ENCODE measurements around the gene CD300LB.
"Not testable (repeated sequence)": the region's sequence is repeated elsewhere in the genome, so short reads cannot be mapped to it uniquely, and the experiment has no call there.

The CD300LB gene

GRCh38 chr17:74524653-74525464, 6.4 kb downstream of the CD300LB start:
- no peak for DNase-seq

- DNase-seq: no peak
Measured at GRCh38 chr17:74523308-74523707, 8.0 kb downstream of the CD300LB start.

DNA sequence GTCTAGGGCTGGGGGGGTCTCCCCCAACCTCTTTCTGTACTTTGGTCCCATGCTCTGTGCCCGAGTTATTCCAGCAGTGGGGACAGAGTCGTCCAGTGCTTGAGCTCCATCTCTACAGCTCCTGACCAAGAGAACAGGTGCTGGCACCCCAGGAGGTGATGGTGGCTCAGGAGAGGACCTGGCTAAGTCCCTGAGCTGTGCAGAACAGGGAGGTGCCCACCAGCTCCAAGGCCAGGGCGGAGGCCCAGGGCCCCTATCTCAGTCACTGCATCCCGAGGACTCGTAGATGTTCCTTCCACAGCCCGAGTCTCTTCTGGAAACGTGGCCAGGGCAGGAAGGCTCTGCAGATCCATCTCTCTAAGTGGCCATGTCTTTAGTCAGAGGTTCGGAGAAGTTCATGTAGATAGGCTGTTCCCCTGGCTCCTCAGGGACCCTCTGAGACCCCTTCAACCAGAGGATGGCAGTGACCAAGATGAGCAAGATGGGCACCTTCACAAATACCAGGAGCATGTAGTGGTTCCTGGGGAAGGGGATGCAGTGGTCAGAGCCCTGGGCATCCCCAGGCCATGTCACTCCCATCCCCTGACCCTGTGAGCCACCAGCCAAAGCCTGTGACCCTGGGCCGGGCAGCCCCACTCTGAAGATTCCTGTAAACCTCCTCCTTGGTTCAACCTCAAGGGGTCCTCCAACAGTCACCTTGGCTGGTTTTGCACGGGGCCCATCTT, 8.7 kb downstream of the CD300LB start:
- no peak for DNase-seq

GRCh38 chr17:74521701-74522201, 9.5 kb downstream of the CD300LB start:
- DNase-seq: no peak

GRCh38 chr17:74520790-74521480, 10.3 kb downstream of the CD300LB start:
- DNase-seq: no peak

- no peak for DNase-seq
Measured at GRCh38 chr17:74520016-74520434, 11.2 kb downstream of the CD300LB start.

DNA sequence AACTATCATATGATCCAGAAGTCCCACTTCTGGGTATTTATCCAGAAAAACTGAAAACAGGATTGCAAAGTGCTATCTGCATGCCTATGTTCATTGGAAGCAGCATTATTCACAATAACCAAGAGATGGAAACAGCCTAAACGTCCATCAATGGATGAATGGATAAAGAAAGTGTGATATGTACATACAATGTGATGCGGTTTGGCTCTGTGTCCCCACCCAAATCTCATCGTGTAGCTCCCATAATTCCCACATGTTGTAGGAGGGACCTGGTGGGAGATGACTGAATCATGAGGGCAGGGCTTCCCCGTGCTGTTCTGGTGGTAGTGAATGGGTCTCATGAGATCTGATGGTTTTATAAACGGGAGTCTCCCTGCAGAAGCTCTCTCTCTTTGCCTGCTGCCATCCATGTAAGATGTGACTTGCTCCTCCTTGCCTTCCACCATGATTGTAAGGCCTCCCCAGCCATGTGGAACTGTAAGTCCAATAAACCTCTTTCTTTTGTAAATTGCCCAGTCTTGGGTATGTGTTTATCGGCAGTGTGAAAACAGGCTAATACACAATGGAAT, 12.8 kb downstream of the CD300LB start:
- DNase-seq: not testable (repeated sequence)

GRCh38 chr17:74516561-74517328, 14.5 kb downstream of the CD300LB start:
- DNase-seq: no peak

- no peak for DNase-seq
Measured at GRCh38 chr17:74515941-74516340, 15.3 kb downstream of the CD300LB start.

GRCh38 chr17:74514632-74515334, 16.5 kb downstream of the CD300LB start:
- peak; percentile 57 for DNase-seq

- DNase-seq: peak; percentile 68
Measured at GRCh38 chr17:74513987-74514631, 17.2 kb downstream of the CD300LB start.

GRCh38 chr17:74512624-74513091, 18.6 kb downstream of the CD300LB start:
- DNase-seq: no peak

- DNase-seq: no peak
Measured at GRCh38 chr17:74512036-74512435, 19.2 kb downstream of the CD300LB start.

GRCh38 chr17:74508156-74508555, 23.1 kb downstream of the CD300LB start:
- DNase-seq: no peak

GRCh38 chr17:74503949-74504348, 27.3 kb downstream of the CD300LB start:
- DNase-seq: not testable (repeated sequence)

- DNase-seq: no peak
Measured at GRCh38 chr17:74502861-74503260, 28.4 kb downstream of the CD300LB start.

GRCh38 chr17:74499992-74500391, 31.3 kb downstream of the CD300LB start:
- no peak for DNase-seq

GRCh38 chr17:74497471-74497870, 33.8 kb downstream of the CD300LB start:
- DNase-seq: no peak

DNA sequence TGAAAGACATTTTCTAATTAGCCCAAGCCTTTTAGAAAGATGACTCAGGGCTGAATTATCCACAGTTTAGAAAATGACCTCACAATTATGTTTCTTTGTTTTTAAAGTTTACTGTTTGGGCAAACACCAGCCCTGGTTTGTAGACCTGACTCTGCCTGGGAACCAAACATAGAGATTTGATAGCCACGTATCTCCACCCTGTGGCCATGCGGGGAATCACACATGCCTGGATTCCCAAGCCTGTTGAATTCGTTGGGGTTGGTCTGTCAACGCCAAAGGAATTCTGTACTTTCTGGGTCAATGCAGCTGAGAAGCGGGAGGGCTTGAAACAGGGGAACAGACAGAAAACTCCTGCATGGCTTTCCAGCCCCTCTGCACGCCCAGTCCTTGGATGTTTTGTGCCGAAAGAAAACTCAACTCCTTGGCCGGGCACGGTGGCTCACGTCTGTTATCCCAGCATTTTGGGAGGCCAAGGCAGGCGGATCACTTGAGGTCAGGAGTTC, 37.9 kb downstream of the CD300LB start:
- peak; percentile 84 for DNase-seq

DNA sequence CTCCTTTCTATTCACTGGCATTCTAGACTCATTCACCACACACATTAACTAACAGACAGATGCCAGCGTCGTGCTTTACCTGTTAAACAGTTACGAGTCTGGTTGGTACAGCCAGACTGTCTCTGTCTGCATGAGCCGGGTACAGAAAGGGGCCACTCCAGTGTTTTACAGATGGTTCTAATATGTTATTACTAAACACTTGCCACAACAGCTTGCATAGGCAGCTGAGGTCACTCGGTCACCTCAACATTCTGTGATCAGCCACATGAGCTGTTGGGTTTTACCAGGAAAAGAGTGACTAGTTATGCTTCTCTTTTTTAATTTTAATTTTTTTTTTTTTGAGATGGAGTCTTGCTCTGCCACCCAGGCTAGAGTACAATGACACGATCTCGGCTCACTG, 39.6 kb downstream of the CD300LB start:
- DNase-seq: no peak

DNA sequence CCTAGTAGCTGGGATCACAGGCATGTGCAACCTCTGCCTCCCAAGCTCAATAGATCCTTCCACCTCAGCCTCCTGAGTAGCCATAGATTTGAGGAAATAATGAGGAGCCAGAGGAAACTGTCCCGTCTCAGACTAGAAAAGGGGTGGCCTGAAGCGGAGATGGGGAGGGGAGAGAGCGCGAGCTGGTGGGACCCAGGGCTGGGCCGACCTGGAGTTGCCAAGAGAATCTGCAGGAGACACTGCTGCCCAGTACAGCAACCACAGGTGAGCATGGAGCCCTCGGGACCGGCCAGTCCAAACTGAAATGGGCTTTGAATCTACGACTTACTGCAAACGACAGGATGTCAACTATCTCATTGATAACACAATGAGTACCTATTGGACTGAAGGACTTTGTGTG, 40.6 kb downstream of the CD300LB start:
- no peak for DNase-seq

Measured in NCI-H82 (cell line).